Adipose tissue (tissue), 3 donors: ENCODE measurements around the gene ACTR8. TPM values are rescaled to one million over a fixed set of nuclear protein-coding genes. Genes with fewer than 3 reads are reported as not detected.

Experiments used
- H3K27ac ChIP-seq: one replicate; pipeline ENCODE4 v1.5.1; 2013; ENCODE audit warnings: low read depth, low read length
- WGBS, 3 donors: extraction: QIAGEN DNeasy Blood & Tissue Kit; methylation state at CpG; one replicate each; pipeline ENCODE4 v1.1.7; 2013; 5-methylcytosine and 5-hydroxymethylcytosine counted together
- polyA plus RNA-seq, 3 donors: library from polyadenylated mRNA; stranded (reverse); fragments of 200-250 nt; gene quantifications; one replicate each; pipeline ENCODE4 v1.2.3, GENCODE V29; 2013
- donor health status: healthy with polysubstance abuse.
- donor health status: Bipolar disorder and iron deficiency.
- donor health status: healthy.

The ACTR8 gene
- polyA plus RNA-seq, 3 donors, result 5.8 to 8.5 (median 8.0) TPM

- no peak overlapping the region for H3K27ac ChIP-seq
- 79 to 80% (median 79%) methylated on average over 21 of the region's 21 CpGs for WGBS, 3 donors
These were observed 61.0 kb downstream of the ACTR8 start for GRCh38 chr3:53820756-53821580.

- WGBS, 3 donors, result 92 to 95% (median 93%) methylated on average over 5 of the region's 5 CpGs
- H3K27ac ChIP-seq, result no peak overlapping the region
These were observed 61.9 kb downstream of the ACTR8 start for GRCh38 chr3:53820084-53820483.

GRCh38 chr3:53819163-53819868, 62.6 kb downstream of the ACTR8 start:
- WGBS, 3 donors, result 89 to 93% (median 90%) methylated on average over 12 to 14 of the region's 14 CpGs
- H3K27ac ChIP-seq, result no peak overlapping the region

GRCh38 chr3:53818221-53819162, 63.5 kb downstream of the ACTR8 start:
- 76 to 84% (median 80%) methylated on average over 14 of the region's 14 CpGs for WGBS, 3 donors
- H3K27ac ChIP-seq, result no peak overlapping the region

- 65 to 83% (median 79%) methylated on average over 17 of the region's 17 CpGs for WGBS, 3 donors
- H3K27ac ChIP-seq, result no peak overlapping the region
These were observed 64.1 kb downstream of the ACTR8 start for GRCh38 chr3:53817809-53818208.

GRCh38 chr3:53817211-53817610, 64.7 kb downstream of the ACTR8 start:
- H3K27ac ChIP-seq, result no peak overlapping the region
- WGBS, 3 donors, result 80 to 88% (median 81%) methylated on average over 6 of the region's 6 CpGs

Other genes with a start within 250 kb of the ACTR8 start
- 1 to 10 TPM in 1 of 3 donors, under 1 TPM in 2; 0.22 to 5.4 (median 0.92) TPM for gene CHDH, start 35.7 kb downstream of the ACTR8 start, polyA plus RNA-seq
- gene IL17RB, start 35.6 kb downstream of the ACTR8 start, polyA plus RNA-seq, result 1 to 10 TPM in 1 of 3 donors, under 1 TPM in 2; 0.22 to 3.5 (median 0.46) TPM
- 10 to 100 TPM; 42.2 to 88.1 (median 61.1) TPM for gene SELENOK, start 9.7 kb upstream of the ACTR8 start, polyA plus RNA-seq
- 1 to 10 TPM in 1 of 3 donors, under 1 TPM in 2; 0.08 to 3.0 (median 0.30) TPM for gene CACNA2D3, start 240.4 kb upstream of the ACTR8 start, polyA plus RNA-seq